PFSK-1 (cell line): ENCODE data around the gene CCDC186.

Source experiments
- FOXP2 ChIP-seq: optimal IDR thresholded peaks from 2 replicates; pipeline ENCODE3; 2011; ENCODE audit warnings: borderline replicate concordance, control low read depth, inconsistent platforms; ENCODE audit not compliant: insufficient read depth; ENCODE audit errors: extremely low read length, extremely low read depth
- POLR2AphosphoS5 ChIP-seq: IDR thresholded peaks from 2 replicates; pipeline ENCODE4 v1.6.1; 2012; ENCODE audit warnings: low read depth, mild to moderate bottlenecking, control low read depth, low read length, moderate library complexity
- REST ChIP-seq, 2 experiments: IDR thresholded peaks; 2 replicates each; pipeline versions ENCODE4 v1.6.1 to v1.8.0; 2011 to 2012; ENCODE audit warnings: low read depth in 2 of 2, low read length in 2 of 2, control low read depth in 1 of 2, inconsistent platforms in 1 of 2, mild to moderate bottlenecking in 1 of 2, moderate library complexity in 1 of 2; ENCODE audit not compliant: insufficient read depth in 1 of 2
- SIN3A ChIP-seq: IDR thresholded peaks from 2 replicates; pipeline ENCODE4 v1.6.1; 2012; ENCODE audit warnings: mild to moderate bottlenecking, low read length, moderate library complexity, borderline replicate concordance; ENCODE audit not compliant: insufficient read depth
- TAF1 ChIP-seq: IDR thresholded peaks from 2 replicates; pipeline ENCODE4 v1.6.1; 2012; ENCODE audit warnings: low read length, control low read depth, borderline replicate concordance; ENCODE audit not compliant: insufficient read depth

DNA sequence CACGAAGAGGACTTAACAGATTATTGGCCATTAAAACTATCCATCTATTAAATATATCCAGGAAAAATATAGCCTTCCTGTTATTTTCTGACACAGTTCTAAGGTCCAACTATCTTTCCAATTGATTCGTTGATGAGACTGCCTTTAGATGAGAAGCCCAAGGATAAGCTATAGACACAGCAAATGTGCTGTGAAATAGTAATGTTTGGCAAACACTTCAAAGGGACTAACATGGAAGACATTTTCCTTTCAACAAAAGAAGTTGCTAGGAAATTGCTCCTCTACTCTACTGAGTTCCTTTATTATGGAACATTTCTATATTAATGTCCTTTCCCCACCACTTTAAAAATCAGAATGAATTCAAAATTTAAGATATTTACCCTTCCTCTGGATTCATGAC lies 38.5 kb downstream of the CCDC186 start:
- TF ChIP-seq SIN3A (no peak), POLR2AphosphoS5 (no peak), TAF1 (no peak), REST (IDR thresholded peaks at IDR 0.05; ENCODE audit: insufficient read depth in 1 of 2, low read depth in 2 of 2, low read length in 2 of 2) (no peak), FOXP2 (no peak)
